Measurements from ENCODE around the gene KRT9. TPM values are rescaled to one million over a fixed set of nuclear protein-coding genes. Genes with fewer than 3 reads are reported as not detected.
A peak's percentile ranks its signal among the peaks of the same experiment; 100 is the strongest.
"Not testable (repeated sequence)": the region's sequence is repeated elsewhere in the genome, so short reads cannot be mapped to it uniquely, and the experiment has no call there.

Gene KRT9
- total and polyA plus RNA-seq, 2 donors (not counting 1 experiment from before 2014, with no cell fraction given), result not detected

DNA sequence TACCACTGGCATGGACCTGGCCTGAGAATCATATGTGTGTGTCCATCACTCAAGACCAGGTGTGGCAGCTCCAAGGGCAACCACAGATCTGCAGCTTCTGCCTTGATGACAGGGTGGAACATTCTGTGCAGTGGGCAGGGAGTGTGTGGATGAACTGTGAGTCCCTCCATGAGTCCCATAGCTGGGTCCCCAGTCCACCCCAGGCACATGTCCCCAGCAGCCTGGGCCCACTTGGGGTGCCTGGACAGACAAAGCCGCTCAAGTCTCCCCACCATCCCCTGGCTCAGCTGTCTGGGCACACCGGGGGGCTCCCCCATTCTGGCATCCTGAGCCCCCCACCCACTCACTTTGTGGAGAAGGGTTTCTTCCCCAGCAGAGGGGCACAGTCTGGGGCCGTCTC, 45.3 kb upstream of the KRT9 start:
- no peaks in the 10 kb centered on the region for H3K79me2 ChIP-seq (ENCODE audit: control insufficient read depth, insufficient read depth, low read length)
- no peak overlapping the region for H2AFZ ChIP-seq (ENCODE audit: low read length)
- DNase-seq (ENCODE audit: low read depth in 2 of 2), result no peak
- H4K20me1 ChIP-seq (ENCODE audit: control insufficient read depth, extremely low read depth, insufficient read depth, low read length), result no peaks in the 10 kb centered on the region
- no peak overlapping the region for H3K4me3 ChIP-seq (replicated peaks in 1 of 4; ENCODE audit: control extremely low read depth in 1 of 4, insufficient read depth in 1 of 4, low read depth in 3 of 4, low read length in 4 of 4)
- H3K36me3 ChIP-seq (ENCODE audit: control insufficient read depth, insufficient read depth, low read length), result no peaks in the 10 kb centered on the region
- H3K27me3 ChIP-seq (ENCODE audit: control insufficient read depth, insufficient read depth, low read length), result peaks cover 4% of the 10 kb centered on the region
- H3K9me3 ChIP-seq (ENCODE audit: control insufficient read depth, insufficient read depth, low read depth, low read length), result no peaks in the 10 kb centered on the region
- H3K4me2 ChIP-seq (ENCODE audit: extremely low read depth, insufficient read depth, low read length), result no peak overlapping the region
- H3K9ac ChIP-seq (ENCODE audit: insufficient read depth, low read length), result no peak overlapping the region
- no peak for TF ChIP-seq EZH2 (IDR thresholded peaks at IDR 0.05; ENCODE audit: low read length, missing control alignments)
- TF ChIP-seq, protein P1, sequence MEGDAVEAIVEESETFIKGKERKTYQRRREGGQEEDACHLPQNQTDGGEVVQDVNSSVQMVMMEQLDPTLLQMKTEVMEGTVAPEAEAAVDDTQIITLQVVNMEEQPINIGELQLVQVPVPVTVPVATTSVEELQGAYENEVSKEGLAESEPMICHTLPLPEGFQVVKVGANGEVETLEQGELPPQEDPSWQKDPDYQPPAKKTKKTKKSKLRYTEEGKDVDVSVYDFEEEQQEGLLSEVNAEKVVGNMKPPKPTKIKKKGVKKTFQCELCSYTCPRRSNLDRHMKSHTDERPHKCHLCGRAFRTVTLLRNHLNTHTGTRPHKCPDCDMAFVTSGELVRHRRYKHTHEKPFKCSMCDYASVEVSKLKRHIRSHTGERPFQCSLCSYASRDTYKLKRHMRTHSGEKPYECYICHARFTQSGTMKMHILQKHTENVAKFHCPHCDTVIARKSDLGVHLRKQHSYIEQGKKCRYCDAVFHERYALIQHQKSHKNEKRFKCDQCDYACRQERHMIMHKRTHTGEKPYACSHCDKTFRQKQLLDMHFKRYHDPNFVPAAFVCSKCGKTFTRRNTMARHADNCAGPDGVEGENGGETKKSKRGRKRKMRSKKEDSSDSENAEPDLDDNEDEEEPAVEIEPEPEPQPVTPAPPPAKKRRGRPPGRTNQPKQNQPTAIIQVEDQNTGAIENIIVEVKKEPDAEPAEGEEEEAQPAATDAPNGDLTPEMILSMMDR (conservative IDR thresholded peaks at IDR 0.05 in 1 of 2, IDR thresholded peaks at IDR 0.05 in 1 of 2; ENCODE audit: low read depth in 1 of 2, low read length in 2 of 2), result no peak
- no peak overlapping the region for H3K27ac ChIP-seq (ENCODE audit: insufficient read depth, low read length)
- H3K4me1 ChIP-seq (ENCODE audit: control insufficient read depth, extremely low read depth, insufficient read depth, low read length), result no peaks in the 10 kb centered on the region

- not testable (repeated sequence) for H2AFZ ChIP-seq (ENCODE audit: low read length); DNase-seq (ENCODE audit: low read depth in 2 of 2); H4K20me1 ChIP-seq (ENCODE audit: control insufficient read depth, extremely low read depth, insufficient read depth, low read length)
Observed at GRCh38 chr17:41616486-41616885, 44.6 kb upstream of the KRT9 start.

DNA sequence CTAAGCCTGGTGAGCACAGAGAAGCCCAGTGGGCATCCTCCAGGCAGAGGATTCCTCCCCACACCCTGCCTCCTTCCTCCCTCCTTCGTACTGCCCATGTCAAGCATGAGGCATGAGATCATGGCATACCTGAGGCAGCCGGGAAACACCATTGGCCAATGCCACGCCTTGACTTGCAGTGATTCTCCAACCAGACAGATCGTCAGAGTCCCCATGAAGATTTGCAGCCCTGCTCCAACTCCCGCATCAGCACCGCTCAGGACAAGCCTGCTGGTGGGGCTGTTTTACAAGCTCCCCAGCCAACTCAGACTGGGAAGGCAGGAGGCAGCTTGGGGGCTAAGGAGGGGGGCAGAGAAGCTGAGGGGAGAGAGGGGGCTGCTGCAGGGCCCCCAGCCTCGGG, 43.6 kb upstream of the KRT9 start:
- no peak overlapping the region for H3K4me3 ChIP-seq (replicated peaks in 1 of 4; ENCODE audit: control extremely low read depth in 1 of 4, insufficient read depth in 1 of 4, low read depth in 3 of 4, low read length in 4 of 4)
- H3K27ac ChIP-seq (ENCODE audit: insufficient read depth, low read length), result no peak overlapping the region
- H3K27me3 ChIP-seq (ENCODE audit: control insufficient read depth, insufficient read depth, low read length), result peaks cover 4% of the 10 kb centered on the region
- no peaks in the 10 kb centered on the region for H3K79me2 ChIP-seq (ENCODE audit: control insufficient read depth, insufficient read depth, low read length)
- peak in 1 of 2 donors; percentile 6 for DNase-seq (ENCODE audit: low read depth in 2 of 2)
- H2AFZ ChIP-seq (ENCODE audit: low read length), result no peak overlapping the region
- TF ChIP-seq, protein P1 (conservative IDR thresholded peaks at IDR 0.05 in 1 of 2, IDR thresholded peaks at IDR 0.05 in 1 of 2; ENCODE audit: low read depth in 1 of 2, low read length in 2 of 2), result no peak
- TF ChIP-seq EZH2 (IDR thresholded peaks at IDR 0.05; ENCODE audit: low read length, missing control alignments), result no peak
- H3K36me3 ChIP-seq (ENCODE audit: control insufficient read depth, insufficient read depth, low read length), result no peaks in the 10 kb centered on the region
- no peaks in the 10 kb centered on the region for H4K20me1 ChIP-seq (ENCODE audit: control insufficient read depth, extremely low read depth, insufficient read depth, low read length)
- no peak overlapping the region for H3K9ac ChIP-seq (ENCODE audit: insufficient read depth, low read length)
- no peaks in the 10 kb centered on the region for H3K4me1 ChIP-seq (ENCODE audit: control insufficient read depth, extremely low read depth, insufficient read depth, low read length)
- H3K9me3 ChIP-seq (ENCODE audit: control insufficient read depth, insufficient read depth, low read depth, low read length), result no peaks in the 10 kb centered on the region
- no peak overlapping the region for H3K4me2 ChIP-seq (ENCODE audit: extremely low read depth, insufficient read depth, low read length)

More at GRCh38 chr17:41616486-41616885, 44.6 kb upstream of the KRT9 start:
- not testable (repeated sequence) for H3K27me3 ChIP-seq (ENCODE audit: control insufficient read depth, insufficient read depth, low read length); H3K4me2 ChIP-seq (ENCODE audit: extremely low read depth, insufficient read depth, low read length); H3K79me2 ChIP-seq (ENCODE audit: control insufficient read depth, insufficient read depth, low read length); H3K4me3 ChIP-seq (replicated peaks in 1 of 4; ENCODE audit: control extremely low read depth in 1 of 4, insufficient read depth in 1 of 4, low read depth in 3 of 4, low read length in 4 of 4); H3K9me3 ChIP-seq (ENCODE audit: control insufficient read depth, insufficient read depth, low read depth, low read length); H3K36me3 ChIP-seq (ENCODE audit: control insufficient read depth, insufficient read depth, low read length); H3K9ac ChIP-seq (ENCODE audit: insufficient read depth, low read length); H3K4me1 ChIP-seq (ENCODE audit: control insufficient read depth, extremely low read depth, insufficient read depth, low read length); H3K27ac ChIP-seq (ENCODE audit: insufficient read depth, low read length)

DNA sequence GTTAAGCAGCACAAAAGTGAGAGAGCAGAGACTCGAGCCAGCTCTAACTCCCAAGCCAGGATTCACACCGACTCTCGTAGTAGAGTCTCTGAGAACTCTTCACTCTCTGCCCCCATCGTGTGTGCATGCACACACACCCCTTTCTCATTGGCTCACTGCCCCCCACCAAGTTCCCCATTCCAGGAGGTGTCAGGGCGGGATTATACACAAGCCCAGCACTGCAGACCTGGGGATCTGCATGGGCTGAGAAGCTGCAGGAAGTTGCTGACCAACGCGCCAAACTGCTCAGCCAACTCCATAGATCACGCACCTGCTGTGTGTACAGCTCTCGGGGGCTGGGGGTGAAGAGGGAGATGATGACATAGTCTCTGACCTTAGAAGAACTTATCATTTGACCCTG, 42.9 kb upstream of the KRT9 start:
- not testable (repeated sequence) for H3K4me2 ChIP-seq (ENCODE audit: extremely low read depth, insufficient read depth, low read length); H3K4me3 ChIP-seq (replicated peaks in 1 of 4; ENCODE audit: control extremely low read depth in 1 of 4, insufficient read depth in 1 of 4, low read depth in 3 of 4, low read length in 4 of 4); H3K27me3 ChIP-seq (ENCODE audit: control insufficient read depth, insufficient read depth, low read length); H3K9me3 ChIP-seq (ENCODE audit: control insufficient read depth, insufficient read depth, low read depth, low read length); H3K79me2 ChIP-seq (ENCODE audit: control insufficient read depth, insufficient read depth, low read length); DNase-seq (ENCODE audit: low read depth in 2 of 2); H2AFZ ChIP-seq (ENCODE audit: low read length); H3K9ac ChIP-seq (ENCODE audit: insufficient read depth, low read length); H3K4me1 ChIP-seq (ENCODE audit: control insufficient read depth, extremely low read depth, insufficient read depth, low read length); H4K20me1 ChIP-seq (ENCODE audit: control insufficient read depth, extremely low read depth, insufficient read depth, low read length); H3K27ac ChIP-seq (ENCODE audit: insufficient read depth, low read length); H3K36me3 ChIP-seq (ENCODE audit: control insufficient read depth, insufficient read depth, low read length)
